Left lung (tissue), 10 donors: ENCODE data around the gene DNAH2. TPM values are rescaled to one million over a fixed set of nuclear protein-coding genes. Genes with fewer than 3 reads are reported as not detected.
A peak's percentile ranks its signal among the peaks of the same experiment; 100 is the strongest.

Experiments
- ATAC-seq: fragments of 200-7000 bp; cut with Tn5 transposase; one replicate; pipeline ENCODE4 v1.9.1; 2020; ENCODE audit warnings: moderate library complexity
- DNase-seq, 4 donors: peaks; one replicate each; pipeline ENCODE4 v3.0.0-alpha.2; 2013 to 2020
- H3K27ac ChIP-seq, 2 donors: fragments of 200-600 bp; sonication (generic) in 1 of 2; one replicate each; pipeline versions ENCODE4 v1.5.0 to v1.8.0; 2020 to 2021
- H3K27me3 ChIP-seq, 2 donors: fragments of 200-600 bp; sonication (generic) in 1 of 2; one replicate each; pipeline versions ENCODE4 v1.5.0 to v1.8.0; 2020 to 2021
- H3K36me3 ChIP-seq, 2 donors: fragments of 200-600 bp; sonication (generic) in 1 of 2; one replicate each; pipeline versions ENCODE4 v1.5.0 to v1.8.0; 2020 to 2021
- H3K4me1 ChIP-seq, 2 donors: fragments of 200-600 bp; one replicate each; pipeline ENCODE4 v1.8.0; 2021
- H3K4me3 ChIP-seq, 2 donors: fragments of 200-600 bp; sonication (generic) in 1 of 2; one replicate each; pipeline versions ENCODE4 v1.5.0 to v1.8.0; 2020 to 2021; ENCODE audit warnings: mild to moderate bottlenecking in 1 of 2
- H3K9me3 ChIP-seq, 2 donors: fragments of 200-600 bp; sonication (generic) in 1 of 2; one replicate each; pipeline versions ENCODE4 v1.5.0 to v1.8.0; 2020 to 2021
- CTCF ChIP-seq, 2 donors: fragments of 200-600 bp; sonication (generic) in 1 of 2; IDR thresholded peaks; one replicate each; pipeline versions ENCODE4 v1.5.0 to v1.8.0; 2021; ENCODE audit warnings: antibody characterized with exemption in 2 of 2
- intact Hi-C, 2 donors: fragments of 100-400 bp; cut with DNase I; formaldehyde crosslinking; loops; one replicate each; pipeline versions ENCODE4 v1.11.2 to v1.14.2; 2022
- polyA plus RNA-seq, 6 donors: library from polyadenylated mRNA; unstranded; fragments of 120-200 nt; gene quantifications; one replicate each; pipeline ENCODE4 v1.2.1, GENCODE V29; 2013; ENCODE audit not compliant: insufficient read length in 6 of 6
- total RNA-seq, 2 donors: library from RNA; stranded (reverse); fragmentation: NEBNext Ultra II Directional; extraction: Animal tissue kit (Norgen Biotek cat#: 25700); gene quantifications; one replicate each; pipeline ENCODE4 v1.2.1, GENCODE V29; 2021
- donor health status: DM: no; HTN: yes; CAD: no.
- donor health status: DM: no; HTN: no; CAD: no.

Gene DNAH2
- total and polyA plus RNA-seq, 8 donors, result 0.67 to 4.5 (median 2.6) TPM

GRCh38 chr17:7767004-7767403 is 49.5 kb downstream of the DNAH2 start:
- peaks cover 0 to 15% of the 10 kb centered on the region in 2 donors for H3K27me3 ChIP-seq
- intact Hi-C loops, result no loop called here
- no peaks in the 10 kb centered on the region for H3K36me3 ChIP-seq
- DNase-seq (no peak), ATAC-seq (no peak)
- no peak overlapping the region for H3K4me3 ChIP-seq
- H3K4me1 ChIP-seq, result no peaks in the 10 kb centered on the region
- no peaks in the 10 kb centered on the region for H3K9me3 ChIP-seq
- no peak for TF ChIP-seq CTCF (IDR thresholded peaks at IDR 0.05)
- no peak overlapping the region for H3K27ac ChIP-seq

- DNase-seq, result peak in 2 of 4 donors; percentile 50 to 63
- no peaks in the 10 kb centered on the region for H3K36me3 ChIP-seq
- intact Hi-C loops, result no loop called here
- TF ChIP-seq CTCF (IDR thresholded peaks at IDR 0.05), result no peak
- H3K4me1 ChIP-seq, result no peaks in the 10 kb centered on the region
- peak; percentile 89 for ATAC-seq
- H3K9me3 ChIP-seq, result no peaks in the 10 kb centered on the region
- no peak overlapping the region for H3K27ac ChIP-seq
- peaks cover 0 to 15% of the 10 kb centered on the region in 2 donors for H3K27me3 ChIP-seq
- H3K4me3 ChIP-seq, result no peak overlapping the region
These were observed 50.0 kb downstream of the DNAH2 start for GRCh38 chr17:7767405-7768021.

GRCh38 chr17:7769854-7770253 is 52.3 kb downstream of the DNAH2 start:
- Histone ChIP-seq H3K36me3 (no peaks in the 10 kb centered on the region), H3K4me3 (no peak overlapping the region), H3K4me1 (no peaks in the 10 kb centered on the region), H3K9me3 (no peaks in the 10 kb centered on the region), H3K27ac (no peak overlapping the region), H3K27me3 (peaks cover 0 to 15% of the 10 kb centered on the region in 2 donors)
- no peak for DNase-seq
- no peak for ATAC-seq
- intact Hi-C loops, result no loop called here
- no peak for TF ChIP-seq CTCF (IDR thresholded peaks at IDR 0.05)

GRCh38 chr17:7774055-7774521 is 56.5 kb downstream of the DNAH2 start:
- H3K4me3 ChIP-seq, result no peak overlapping the region
- H3K4me1 ChIP-seq, result no peaks in the 10 kb centered on the region
- no peaks in the 10 kb centered on the region for H3K9me3 ChIP-seq
- peaks cover 0 to 14% of the 10 kb centered on the region in 2 donors for H3K27me3 ChIP-seq
- ATAC-seq (peak; percentile 86), DNase-seq (peak in 2 of 4 donors; percentile 11 to 52)
- H3K36me3 ChIP-seq, result no peaks in the 10 kb centered on the region
- intact Hi-C loops, result no loop called here
- H3K27ac ChIP-seq, result no peak overlapping the region
- TF ChIP-seq CTCF (IDR thresholded peaks at IDR 0.05), result no peak

- intact Hi-C loops, result no loop called here
- no peak for TF ChIP-seq CTCF (IDR thresholded peaks at IDR 0.05)
- no peak overlapping the region for H3K4me3 ChIP-seq
- H3K4me1 ChIP-seq, result no peaks in the 10 kb centered on the region
- ATAC-seq (no peak), DNase-seq (no peak)
- no peaks in the 10 kb centered on the region for H3K9me3 ChIP-seq
- no peaks in the 10 kb centered on the region for H3K36me3 ChIP-seq
- H3K27ac ChIP-seq, result no peak overlapping the region
- peaks cover 0 to 12% of the 10 kb centered on the region in 2 donors for H3K27me3 ChIP-seq
These were observed 57.5 kb downstream of the DNAH2 start for GRCh38 chr17:7775051-7775450.
